Common myeloid progenitor, CD34-positive (primary cell): Measurements from ENCODE around the gene FTCD.

ENCODE experiments used
- CTCF ChIA-PET: fragments of 350-600 bp; sonication (Branson Sonifier 250); formaldehyde crosslinking; loops from one replicate; lab custom pipeline; 2021; ENCODE audit warnings: antibody characterized with exemption; lab: Charles Lee
- POLR2A ChIA-PET: fragments of 350-600 bp; sonication (Branson Sonifier 250); formaldehyde crosslinking; loops from one replicate; lab custom pipeline; 2021; ENCODE audit warnings: antibody characterized with exemption; lab: Charles Lee
- DNase-seq, 3 donors: peaks; one replicate each; pipeline versions ENCODE4 v3.0.0 to v3.0.0-alpha.2; 2013
- H3K27ac ChIP-seq, 2 experiments: 1 replicate in 1 of 2; 2 replicates in 1 of 2; pipeline ENCODE4 v1.7.0; 2013; ENCODE audit warnings: inconsistent platforms in 2 of 2, low read length in 2 of 2, mild to moderate bottlenecking in 2 of 2, low read depth in 1 of 2, moderate library complexity in 1 of 2; ENCODE audit not compliant: severe bottlenecking in 2 of 2, insufficient read depth in 1 of 2, poor library complexity in 1 of 2
- H3K27me3 ChIP-seq, 5 experiments: replicated peaks in 2 of 5; 1 replicate in 3 of 5; 2 replicates in 2 of 5; pipeline versions ENCODE4 v1.6.1 to v1.7.0; 2013; ENCODE audit warnings: low read length in 4 of 5, mild to moderate bottlenecking in 2 of 5, moderate library complexity in 2 of 5, inconsistent platforms in 1 of 5; ENCODE audit not compliant: insufficient read depth in 5 of 5, control insufficient read depth in 4 of 5
- H3K36me3 ChIP-seq, 4 experiments: 1 replicate in 2 of 4; 2 replicates in 2 of 4; pipeline versions ENCODE4 v1.6.1 to v1.7.0; 2013; ENCODE audit warnings: low read length in 3 of 4, control low read depth in 1 of 4, mild to moderate bottlenecking in 1 of 4; ENCODE audit not compliant: control insufficient read depth in 4 of 4, insufficient read depth in 4 of 4
- H3K4me1 ChIP-seq, 4 experiments: 1 replicate in 3 of 4; 2 replicates in 1 of 4; pipeline versions ENCODE4 v1.6.1 to v1.7.1; 2013; ENCODE audit warnings: low read length in 3 of 4, mild to moderate bottlenecking in 3 of 4, control low read depth in 1 of 4, inconsistent platforms in 1 of 4, moderate library complexity in 1 of 4; ENCODE audit not compliant: control insufficient read depth in 4 of 4, insufficient read depth in 4 of 4; ENCODE audit errors: control extremely low read depth in 1 of 4
- H3K4me3 ChIP-seq, 7 experiments: 1 replicate in 4 of 7; 2 replicates in 3 of 7; pipeline versions ENCODE4 v1.5.1 to v1.7.0; 2013; ENCODE audit warnings: mild to moderate bottlenecking in 7 of 7, low read length in 6 of 7, moderate library complexity in 6 of 7, inconsistent platforms in 2 of 7, low read depth in 2 of 7, control low read depth in 1 of 7; ENCODE audit not compliant: insufficient read depth in 4 of 7, control insufficient read depth in 1 of 7; ENCODE audit errors: extremely low read depth in 1 of 7
- H3K9me3 ChIP-seq, 5 experiments: 1 replicate in 4 of 5; 2 replicates in 1 of 5; pipeline versions ENCODE4 v1.6.1 to v1.7.1; 2013; ENCODE audit warnings: low read length in 4 of 5, mild to moderate bottlenecking in 2 of 5, inconsistent platforms in 1 of 5, low read depth in 1 of 5, moderate library complexity in 1 of 5; ENCODE audit not compliant: control insufficient read depth in 4 of 5, insufficient read depth in 2 of 5; ENCODE audit errors: control extremely low read depth in 1 of 5
- WGBS: methylation state at CpG from one replicate; pipeline ENCODE4 v1.1.5; 2013; ENCODE audit not compliant: insufficient coverage; 5-methylcytosine and 5-hydroxymethylcytosine counted together

Gene FTCD

DNA sequence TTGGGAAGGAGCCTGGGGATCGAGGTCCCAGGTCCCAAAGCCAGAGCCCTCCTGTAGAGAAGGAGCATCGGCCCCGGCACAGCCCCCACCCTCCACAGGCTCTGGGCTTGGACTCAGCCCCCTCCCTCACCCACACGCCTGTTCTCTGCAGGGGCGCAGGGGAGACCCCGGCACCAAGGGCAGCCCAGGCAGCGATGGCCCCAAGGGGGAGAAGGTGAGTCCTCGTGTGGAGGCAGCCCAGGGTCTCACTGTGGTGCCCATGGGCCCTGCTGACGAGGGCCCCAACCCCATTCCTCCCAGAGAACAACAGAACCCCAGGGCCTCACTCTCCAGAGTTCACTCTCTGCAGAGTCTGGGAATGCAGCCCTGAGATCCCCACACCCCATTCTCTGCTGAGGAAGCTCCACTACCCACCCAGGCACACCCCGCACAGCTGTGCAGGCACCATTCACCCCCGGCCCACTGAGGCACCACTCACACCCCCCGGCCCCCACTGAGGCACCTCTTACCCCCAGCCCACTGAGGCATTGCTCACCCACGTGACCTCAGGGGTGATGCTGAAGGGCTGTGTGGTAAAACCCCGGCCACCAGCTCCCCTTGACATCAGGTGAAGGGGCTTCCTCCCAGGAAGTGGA, 35.6 kb downstream of the FTCD start:
- Histone ChIP-seq H3K4me1 (no peaks in the 10 kb centered on the region), H3K27ac (no peak overlapping the region), H3K27me3 (no peaks in the 10 kb centered on the region), H3K4me3 (no peak overlapping the region), H3K36me3 (no peaks in the 10 kb centered on the region), H3K9me3 (peaks cover 0 to 8% (median 2%) of the 10 kb centered on the region in 5 experiments)
- WGBS: 97% methylated on average over 8 of the region's 14 CpGs
- DNase-seq: no peak
- POLR2A ChIA-PET: no interaction called here
- CTCF ChIA-PET: no interaction called here

DNA sequence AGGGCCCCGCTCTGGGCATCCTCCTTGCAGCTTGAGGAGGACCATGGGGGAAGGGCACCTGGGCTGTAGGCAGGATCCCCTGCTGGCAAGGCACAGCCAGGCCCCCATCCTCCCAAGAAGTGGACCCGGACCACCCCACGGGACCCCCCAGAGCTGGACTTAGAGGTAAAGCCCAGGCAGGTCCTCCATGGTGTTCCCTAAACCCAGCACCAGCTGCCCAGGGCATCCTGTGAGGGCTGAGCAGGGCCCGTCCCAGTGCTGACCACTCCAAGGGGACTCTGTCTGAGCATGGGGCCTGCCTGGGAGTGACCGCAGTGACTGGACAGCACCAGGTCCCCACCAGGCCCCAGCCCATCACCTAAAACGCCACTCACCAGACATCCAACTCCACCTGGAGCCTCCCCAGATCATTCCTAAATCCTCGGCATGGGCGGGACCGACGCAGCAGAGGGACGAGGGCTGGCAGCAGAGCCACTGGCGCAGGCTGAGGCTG, 36.2 kb downstream of the FTCD start:
- no peaks in the 10 kb centered on the region for H3K4me1 ChIP-seq
- no peaks in the 10 kb centered on the region for H3K27me3 ChIP-seq
- H3K36me3 ChIP-seq: no peaks in the 10 kb centered on the region
- no peak overlapping the region for H3K4me3 ChIP-seq
- H3K27ac ChIP-seq: no peak overlapping the region
- peaks cover 0 to 11% (median 3%) of the 10 kb centered on the region in 5 experiments for H3K9me3 ChIP-seq
- DNase-seq: no peak
- 100% methylated on average over 5 of the region's 12 CpGs for WGBS
- POLR2A ChIA-PET: no interaction called here
- CTCF ChIA-PET: no interaction called here

DNA sequence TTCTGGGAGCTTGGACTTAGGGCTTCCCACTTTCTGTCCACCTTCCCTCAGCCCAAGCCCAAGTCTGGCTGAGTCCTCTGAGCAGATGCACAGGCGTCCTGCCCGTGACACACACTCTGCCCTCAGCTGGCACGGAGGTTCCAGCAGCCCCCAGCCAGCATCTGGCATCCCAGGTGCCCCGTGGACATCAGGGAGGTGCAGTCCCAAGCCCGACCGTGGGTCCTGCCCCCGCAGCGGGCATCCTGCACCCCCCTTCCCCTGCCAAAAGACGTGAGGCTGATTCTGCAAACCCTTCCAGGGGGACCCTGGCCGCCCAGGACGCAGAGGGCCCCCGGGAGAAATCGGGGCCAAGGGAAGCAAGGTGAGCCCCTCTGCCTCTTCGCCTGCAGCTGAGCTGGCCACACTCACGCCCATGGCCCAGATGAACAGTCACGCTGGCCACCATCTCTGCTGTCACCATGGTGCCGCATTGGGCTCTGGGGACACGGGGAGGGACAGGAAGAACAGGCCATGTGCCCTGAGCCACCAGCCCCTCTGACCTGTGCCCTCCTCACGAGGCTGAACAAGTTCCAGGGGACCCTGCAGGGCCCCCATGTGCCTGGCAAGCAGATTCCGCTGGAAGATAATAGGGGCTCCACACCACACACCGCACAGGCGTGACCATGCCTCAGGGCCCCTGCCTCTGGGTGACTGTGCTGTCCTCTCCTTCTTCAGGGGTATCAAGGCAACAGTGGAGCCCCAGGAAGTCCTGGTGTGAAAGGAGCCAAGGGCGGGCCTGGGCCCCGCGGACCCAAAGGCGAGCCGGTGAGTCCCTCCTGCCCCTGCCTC, 36.8 kb downstream of the FTCD start:
- ChIA-PET POLR2A (interaction anchor here (0.5 kb wide), 1 partner anchor 33 kb away, joined by 3 read pairs; no protein-coding TSS in a partner anchor), CTCF (interaction anchor here (2.1 kb wide), 1 partner anchor 24 kb away, joined by 8 read pairs; no protein-coding TSS in a partner anchor)
- no peak for DNase-seq
- 96% methylated on average over 21 of the region's 27 CpGs for WGBS
- Histone ChIP-seq H3K4me1 (no peaks in the 10 kb centered on the region), H3K9me3 (peaks cover 0 to 11% (median 3%) of the 10 kb centered on the region in 5 experiments), H3K27me3 (no peaks in the 10 kb centered on the region), H3K36me3 (no peaks in the 10 kb centered on the region), H3K4me3 (no peak overlapping the region), H3K27ac (no peak overlapping the region)

DNA sequence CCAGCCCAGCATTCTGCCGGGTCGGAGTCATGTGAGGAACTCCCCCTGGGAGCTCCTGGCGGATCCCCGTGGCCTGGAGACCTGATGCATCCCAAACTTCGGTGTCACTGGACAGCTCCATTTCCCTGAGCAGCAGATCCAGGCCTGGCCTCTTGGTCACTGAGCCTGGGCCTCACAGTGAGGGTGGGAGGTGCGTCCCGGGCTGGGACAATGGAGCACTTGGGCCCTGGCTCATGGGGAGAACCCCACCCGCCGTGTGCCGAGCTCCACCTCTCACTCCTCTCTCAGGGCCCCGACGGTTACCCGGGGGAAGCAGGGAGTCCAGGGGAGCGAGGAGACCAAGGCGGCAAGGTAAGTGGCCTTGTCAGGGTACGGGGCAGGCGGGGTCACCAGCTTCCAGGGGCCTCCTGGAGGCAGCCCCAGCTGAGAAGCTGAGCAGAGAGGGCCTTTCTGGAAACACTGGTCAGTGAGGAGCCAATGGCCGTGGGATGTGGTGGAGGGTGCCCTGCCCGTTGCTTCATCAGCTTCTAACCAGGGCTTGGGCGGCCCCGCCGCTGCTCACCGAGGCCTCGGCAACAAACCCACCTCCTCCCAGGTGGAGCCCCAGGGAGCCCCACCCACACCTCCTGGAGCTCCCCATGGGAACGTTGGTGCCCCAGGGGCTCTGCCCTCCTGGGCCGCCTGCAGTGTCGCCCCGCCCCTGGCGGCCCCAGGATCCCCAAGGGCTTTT, 37.6 kb downstream of the FTCD start:
- no peak for DNase-seq
- CTCF ChIA-PET: interaction anchor here (2.1 kb wide), 1 partner anchor 25 kb away, joined by 8 read pairs; no protein-coding TSS in a partner anchor
- H3K36me3 ChIP-seq: no peaks in the 10 kb centered on the region
- no peaks in the 10 kb centered on the region for H3K4me1 ChIP-seq
- POLR2A ChIA-PET: interaction anchor here (0.5 kb wide), 1 partner anchor 34 kb away, joined by 3 read pairs; no protein-coding TSS in a partner anchor
- H3K9me3 ChIP-seq: peaks cover 0 to 11% (median 3%) of the 10 kb centered on the region in 5 experiments
- H3K27me3 ChIP-seq: no peaks in the 10 kb centered on the region
- no peak overlapping the region for H3K4me3 ChIP-seq
- H3K27ac ChIP-seq: no peak overlapping the region
- 86% methylated on average over 23 of the region's 29 CpGs for WGBS

DNA sequence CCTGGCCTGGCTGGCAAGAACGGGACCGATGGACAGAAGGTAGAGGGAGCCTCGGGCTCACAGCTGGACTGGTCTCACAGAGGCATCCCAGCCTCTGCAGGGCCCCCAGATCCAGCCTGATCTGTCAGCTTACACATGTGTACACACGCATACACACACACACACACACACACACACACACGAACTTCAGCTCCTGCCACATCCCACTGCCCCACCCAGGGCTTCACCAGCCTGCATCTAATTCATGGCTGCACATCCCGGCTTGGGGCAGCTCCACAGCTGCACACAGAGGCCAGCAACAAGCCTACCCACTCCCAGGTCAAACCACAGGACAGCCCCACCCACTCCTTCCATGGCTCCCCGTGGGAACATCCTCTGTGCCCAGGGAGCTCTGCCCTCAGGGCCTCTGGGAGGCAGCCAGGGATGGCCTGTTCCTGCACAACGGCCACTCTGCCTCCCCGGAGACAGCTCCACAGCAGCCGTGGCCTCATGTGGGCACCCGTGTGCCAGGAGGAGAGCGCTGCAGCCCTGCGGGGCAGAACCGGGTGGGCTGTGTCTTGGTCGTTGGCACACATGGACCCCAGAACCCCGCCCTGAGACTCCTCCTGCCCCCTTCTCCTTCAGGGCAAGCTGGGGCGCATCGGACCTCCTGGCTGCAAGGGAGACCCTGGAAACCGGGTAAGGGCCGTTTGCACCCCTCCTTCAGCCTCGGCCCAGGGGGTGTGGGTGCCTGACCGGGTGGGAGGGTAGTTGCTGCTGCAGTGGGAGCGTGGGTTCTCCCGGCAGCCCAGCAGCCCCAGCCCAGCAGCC, 38.4 kb downstream of the FTCD start:
- H3K27ac ChIP-seq: no peak overlapping the region
- 97% methylated on average over 19 of the region's 24 CpGs for whole genome bisulfite sequencing
- ChIA-PET CTCF (interaction anchor here (2.1 kb wide), 1 partner anchor 26 kb away, joined by 8 read pairs; no protein-coding TSS in a partner anchor), POLR2A (no interaction called here)
- H3K4me1 ChIP-seq: no peaks in the 10 kb centered on the region
- peaks cover 0 to 11% (median 3%) of the 10 kb centered on the region in 5 experiments for H3K9me3 ChIP-seq
- no peak for DNase-seq
- H3K4me3 ChIP-seq: no peak overlapping the region
- H3K27me3 ChIP-seq: no peaks in the 10 kb centered on the region
- no peaks in the 10 kb centered on the region for H3K36me3 ChIP-seq

DNA sequence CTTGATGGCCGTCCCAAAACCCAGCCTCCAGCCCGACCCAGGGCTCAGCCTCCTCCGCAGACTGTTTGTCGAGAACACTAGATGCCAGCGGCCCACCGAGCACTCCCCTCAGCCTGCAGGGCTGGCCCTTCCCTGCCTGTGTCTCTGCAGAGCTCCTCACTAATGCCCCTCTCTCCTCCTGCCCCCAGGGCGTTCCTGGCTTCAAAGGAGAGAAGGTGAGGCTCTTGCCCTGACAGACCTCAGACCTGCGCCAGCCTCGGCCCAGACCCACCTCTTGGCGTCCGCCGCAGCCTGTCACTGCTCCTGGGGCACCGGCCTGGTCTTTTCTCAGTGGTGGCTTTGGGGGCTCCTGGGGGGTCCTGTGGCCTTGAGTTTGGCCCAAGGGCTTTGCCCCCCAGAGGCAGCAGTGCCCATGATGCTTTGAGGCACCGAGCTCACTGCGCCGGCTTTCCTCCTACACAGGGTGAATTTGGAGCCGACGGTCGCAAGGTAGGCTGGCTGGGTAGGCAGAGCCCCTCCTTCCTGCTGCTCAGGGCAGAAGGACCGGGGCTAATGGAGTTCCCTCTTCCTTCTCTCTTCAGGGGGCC, 39.1 kb downstream of the FTCD start:
- Histone ChIP-seq H3K4me1 (no peaks in the 10 kb centered on the region), H3K4me3 (no peak overlapping the region), H3K36me3 (no peaks in the 10 kb centered on the region), H3K27ac (no peak overlapping the region), H3K27me3 (no peaks in the 10 kb centered on the region), H3K9me3 (peaks cover 0 to 11% (median 3%) of the 10 kb centered on the region in 5 experiments)
- no peak for DNase-seq
- POLR2A ChIA-PET: no interaction called here
- CTCF ChIA-PET: interaction anchor here (0.7 to 2.1 kb wide), 2 partner anchors 26 to 27 kb away, joined by 3 to 8 read pairs; no protein-coding TSS in a partner anchor
- 97% methylated on average over 14 of the region's 20 CpGs for WGBS
